ENCODE data around the gene CFAP161.

DNA sequence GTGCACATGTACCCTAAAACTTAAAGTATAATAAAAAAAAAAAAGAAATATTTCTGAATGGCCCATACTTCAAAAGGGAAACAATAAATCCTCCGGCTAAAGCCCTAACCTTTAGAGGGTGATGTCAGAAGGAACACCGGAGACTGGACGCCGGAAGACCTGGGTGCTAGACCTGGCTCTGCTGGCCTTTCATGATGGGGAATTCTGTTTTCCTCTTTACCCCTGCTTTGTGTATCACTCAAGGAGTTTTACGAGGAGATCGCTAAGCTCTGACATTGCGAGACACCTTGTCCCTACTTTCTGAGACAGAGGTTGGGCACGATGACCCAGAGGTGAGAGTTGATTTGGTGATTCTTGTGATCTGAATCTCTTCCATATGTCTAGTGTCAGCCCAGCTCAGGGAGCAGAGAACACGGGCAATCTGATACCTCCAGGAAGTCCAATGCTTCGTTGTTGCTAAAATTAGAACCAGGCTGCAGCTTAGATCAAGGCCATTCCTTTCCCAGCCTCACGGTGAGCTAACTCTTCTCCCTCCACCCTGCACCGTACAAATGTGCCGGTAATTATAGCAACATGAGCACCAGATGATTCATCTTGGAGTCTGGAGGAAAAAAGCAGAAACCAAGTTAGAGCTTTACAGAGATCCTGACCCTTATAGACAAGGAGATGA, 42.0 kb upstream of the CFAP161 start:
- TF ChIP-seq CTCF (conservative IDR thresholded peaks at IDR 0.05; ENCODE audit: low read depth in 2 of 2) (no peak), JUNB (IDR thresholded peaks at IDR 0.05; ENCODE audit: unreplicated experiment) (no peak), POLR2AphosphoS5 (IDR thresholded peaks at IDR 0.05; ENCODE audit: low read depth) (no peak), EZH2phosphoT487 (IDR thresholded peaks at IDR 0.05; ENCODE audit: unreplicated experiment) (no peak), CREB1 (CRISPR knock-in tag; IDR thresholded peaks at IDR 0.05; ENCODE audit: low read depth) (no peak), EZH2 (IDR thresholded peaks at IDR 0.05; ENCODE audit: low read depth, unreplicated experiment) (no peak), REST (IDR thresholded peaks at IDR 0.05; ENCODE audit: unreplicated experiment) (no peak), ETS1 (IDR thresholded peaks at IDR 0.05) (no peak), ZNF331 (CRISPR knock-in tag; IDR thresholded peaks at IDR 0.05; ENCODE audit: low read depth) (no peak), NANOG (IDR thresholded peaks at IDR 0.05; ENCODE audit: borderline replicate concordance) (no peak)
- TF ChIP-seq, protein P1, sequence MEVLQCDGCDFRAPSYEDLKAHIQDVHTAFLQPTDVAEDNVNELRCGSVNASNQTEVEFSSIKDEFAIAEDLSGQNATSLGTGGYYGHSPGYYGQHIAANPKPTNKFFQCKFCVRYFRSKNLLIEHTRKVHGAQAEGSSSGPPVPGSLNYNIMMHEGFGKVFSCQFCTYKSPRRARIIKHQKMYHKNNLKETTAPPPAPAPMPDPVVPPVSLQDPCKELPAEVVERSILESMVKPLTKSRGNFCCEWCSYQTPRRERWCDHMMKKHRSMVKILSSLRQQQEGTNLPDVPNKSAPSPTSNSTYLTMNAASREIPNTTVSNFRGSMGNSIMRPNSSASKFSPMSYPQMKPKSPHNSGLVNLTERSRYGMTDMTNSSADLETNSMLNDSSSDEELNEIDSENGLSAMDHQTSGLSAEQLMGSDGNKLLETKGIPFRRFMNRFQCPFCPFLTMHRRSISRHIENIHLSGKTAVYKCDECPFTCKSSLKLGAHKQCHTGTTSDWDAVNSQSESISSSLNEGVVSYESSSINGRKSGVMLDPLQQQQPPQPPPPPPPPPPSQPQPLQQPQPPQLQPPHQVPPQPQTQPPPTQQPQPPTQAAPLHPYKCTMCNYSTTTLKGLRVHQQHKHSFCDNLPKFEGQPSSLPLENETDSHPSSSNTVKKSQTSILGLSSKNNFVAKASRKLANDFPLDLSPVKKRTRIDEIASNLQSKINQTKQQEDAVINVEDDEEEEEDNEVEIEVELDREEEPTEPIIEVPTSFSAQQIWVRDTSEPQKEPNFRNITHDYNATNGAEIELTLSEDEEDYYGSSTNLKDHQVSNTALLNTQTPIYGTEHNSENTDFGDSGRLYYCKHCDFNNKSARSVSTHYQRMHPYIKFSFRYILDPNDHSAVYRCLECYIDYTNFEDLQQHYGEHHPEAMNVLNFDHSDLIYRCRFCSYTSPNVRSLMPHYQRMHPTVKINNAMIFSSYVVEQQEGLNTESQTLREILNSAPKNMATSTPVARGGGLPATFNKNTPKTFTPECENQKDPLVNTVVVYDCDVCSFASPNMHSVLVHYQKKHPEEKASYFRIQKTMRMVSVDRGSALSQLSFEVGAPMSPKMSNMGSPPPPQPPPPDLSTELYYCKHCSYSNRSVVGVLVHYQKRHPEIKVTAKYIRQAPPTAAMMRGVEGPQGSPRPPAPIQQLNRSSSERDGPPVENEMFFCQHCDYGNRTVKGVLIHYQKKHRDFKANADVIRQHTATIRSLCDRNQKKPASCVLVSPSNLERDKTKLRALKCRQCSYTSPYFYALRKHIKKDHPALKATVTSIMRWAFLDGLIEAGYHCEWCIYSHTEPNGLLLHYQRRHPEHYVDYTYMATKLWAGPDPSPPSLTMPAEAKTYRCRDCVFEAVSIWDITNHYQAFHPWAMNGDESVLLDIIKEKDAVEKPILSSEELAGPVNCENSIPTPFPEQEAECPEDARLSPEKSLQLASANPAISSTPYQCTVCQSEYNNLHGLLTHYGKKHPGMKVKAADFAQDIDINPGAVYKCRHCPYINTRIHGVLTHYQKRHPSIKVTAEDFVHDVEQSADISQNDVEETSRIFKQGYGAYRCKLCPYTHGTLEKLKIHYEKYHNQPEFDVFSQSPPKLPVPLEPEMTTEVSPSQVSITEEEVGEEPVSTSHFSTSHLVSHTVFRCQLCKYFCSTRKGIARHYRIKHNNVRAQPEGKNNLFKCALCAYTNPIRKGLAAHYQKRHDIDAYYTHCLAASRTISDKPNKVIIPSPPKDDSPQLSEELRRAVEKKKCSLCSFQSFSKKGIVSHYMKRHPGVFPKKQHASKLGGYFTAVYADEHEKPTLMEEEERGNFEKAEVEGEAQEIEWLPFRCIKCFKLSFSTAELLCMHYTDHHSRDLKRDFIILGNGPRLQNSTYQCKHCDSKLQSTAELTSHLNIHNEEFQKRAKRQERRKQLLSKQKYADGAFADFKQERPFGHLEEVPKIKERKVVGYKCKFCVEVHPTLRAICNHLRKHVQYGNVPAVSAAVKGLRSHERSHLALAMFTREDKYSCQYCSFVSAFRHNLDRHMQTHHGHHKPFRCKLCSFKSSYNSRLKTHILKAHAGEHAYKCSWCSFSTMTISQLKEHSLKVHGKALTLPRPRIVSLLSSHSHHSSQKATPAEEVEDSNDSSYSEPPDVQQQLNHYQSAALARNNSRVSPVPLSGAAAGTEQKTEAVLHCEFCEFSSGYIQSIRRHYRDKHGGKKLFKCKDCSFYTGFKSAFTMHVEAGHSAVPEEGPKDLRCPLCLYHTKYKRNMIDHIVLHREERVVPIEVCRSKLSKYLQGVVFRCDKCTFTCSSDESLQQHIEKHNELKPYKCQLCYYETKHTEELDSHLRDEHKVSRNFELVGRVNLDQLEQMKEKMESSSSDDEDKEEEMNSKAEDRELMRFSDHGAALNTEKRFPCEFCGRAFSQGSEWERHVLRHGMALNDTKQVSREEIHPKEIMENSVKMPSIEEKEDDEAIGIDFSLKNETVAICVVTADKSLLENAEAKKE (CRISPR knock-in tag; IDR thresholded peaks at IDR 0.05), result no peak

Data from GM23338 (cell line).